ENCODE data around the gene TMEM119. TPM values are rescaled to one million over a fixed set of nuclear protein-coding genes. Genes with fewer than 3 reads are reported as not detected.
"Not testable (repeated sequence)": the region's sequence is repeated elsewhere in the genome, so short reads cannot be mapped to it uniquely, and the experiment has no call there.

TMEM119 gene
- total RNA-seq, 1 donor from 2014 or later, result 27.2 TPM

- no peaks in the 10 kb centered on the region for H3K9me3 Mint-ChIP-seq
- peak overlapping the region; percentile 100 for H3K4me3 Mint-ChIP-seq
- H3K4me1 Mint-ChIP-seq (ENCODE audit: unreplicated experiment), result peaks cover 12% of the 10 kb centered on the region
- TF ChIP-seq, protein P1, sequence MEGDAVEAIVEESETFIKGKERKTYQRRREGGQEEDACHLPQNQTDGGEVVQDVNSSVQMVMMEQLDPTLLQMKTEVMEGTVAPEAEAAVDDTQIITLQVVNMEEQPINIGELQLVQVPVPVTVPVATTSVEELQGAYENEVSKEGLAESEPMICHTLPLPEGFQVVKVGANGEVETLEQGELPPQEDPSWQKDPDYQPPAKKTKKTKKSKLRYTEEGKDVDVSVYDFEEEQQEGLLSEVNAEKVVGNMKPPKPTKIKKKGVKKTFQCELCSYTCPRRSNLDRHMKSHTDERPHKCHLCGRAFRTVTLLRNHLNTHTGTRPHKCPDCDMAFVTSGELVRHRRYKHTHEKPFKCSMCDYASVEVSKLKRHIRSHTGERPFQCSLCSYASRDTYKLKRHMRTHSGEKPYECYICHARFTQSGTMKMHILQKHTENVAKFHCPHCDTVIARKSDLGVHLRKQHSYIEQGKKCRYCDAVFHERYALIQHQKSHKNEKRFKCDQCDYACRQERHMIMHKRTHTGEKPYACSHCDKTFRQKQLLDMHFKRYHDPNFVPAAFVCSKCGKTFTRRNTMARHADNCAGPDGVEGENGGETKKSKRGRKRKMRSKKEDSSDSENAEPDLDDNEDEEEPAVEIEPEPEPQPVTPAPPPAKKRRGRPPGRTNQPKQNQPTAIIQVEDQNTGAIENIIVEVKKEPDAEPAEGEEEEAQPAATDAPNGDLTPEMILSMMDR (conservative IDR thresholded peaks at IDR 0.05), result no peak
- H3K36me3 Mint-ChIP-seq, result no peaks in the 10 kb centered on the region
- DNase-seq (ENCODE audit: extremely low spot score, unreplicated experiment), result no peak
- peak overlapping the region; percentile 100 for H3K27ac Mint-ChIP-seq
- no peaks in the 10 kb centered on the region for H3K27me3 Mint-ChIP-seq
Measured at GRCh38 chr12:108560321-108560721, 37.6 kb downstream of the TMEM119 start.

- no peaks in the 10 kb centered on the region for H3K27me3 Mint-ChIP-seq
- no peaks in the 10 kb centered on the region for H3K9me3 Mint-ChIP-seq
- TF ChIP-seq, protein P1 (conservative IDR thresholded peaks at IDR 0.05), result no peak
- H3K27ac Mint-ChIP-seq, result peak overlapping the region; percentile 100
- H3K4me1 Mint-ChIP-seq (ENCODE audit: unreplicated experiment), result peaks cover 15% of the 10 kb centered on the region
- DNase-seq (ENCODE audit: extremely low spot score, unreplicated experiment), result no peak
- peak overlapping the region; percentile 100 for H3K4me3 Mint-ChIP-seq
- peaks cover 3% of the 10 kb centered on the region for H3K36me3 Mint-ChIP-seq
Measured at GRCh38 chr12:108559748-108560147, 38.1 kb downstream of the TMEM119 start.

DNA sequence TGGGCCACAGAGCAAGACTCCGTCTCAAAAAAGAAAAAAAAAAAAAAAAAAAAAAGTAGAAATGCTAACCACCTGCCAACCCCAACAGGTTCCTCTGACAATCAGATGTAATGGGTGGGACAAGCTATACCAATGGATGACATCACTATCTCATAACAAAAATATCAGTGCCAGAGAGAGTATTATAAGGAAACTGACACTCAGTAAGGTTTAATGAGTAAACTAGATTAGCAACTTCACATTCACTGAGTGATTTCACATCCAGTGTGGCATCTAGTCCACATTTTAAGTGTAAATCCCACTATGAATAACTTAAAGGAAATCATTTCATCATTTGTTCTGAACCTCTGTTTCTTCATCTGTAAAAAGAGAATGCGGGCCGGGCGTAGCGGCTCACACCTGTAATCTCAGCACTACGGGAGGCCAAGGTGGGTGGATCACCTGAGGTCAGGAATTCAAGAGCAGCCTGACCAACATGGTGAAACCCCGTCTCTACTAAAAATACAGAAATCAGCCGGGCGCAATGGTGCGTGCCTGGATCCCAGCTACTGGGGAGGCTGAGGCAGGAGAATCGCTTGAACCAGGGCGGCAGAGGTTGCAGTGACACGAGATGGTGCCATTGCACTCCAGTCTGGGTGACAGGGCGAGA lies 38.8 kb downstream of the TMEM119 start:
- Mint-ChIP-seq H3K27ac (peak overlapping the region; percentile 72), H3K27me3 (no peaks in the 10 kb centered on the region), H3K4me3 (peak overlapping the region; percentile 100), H3K9me3 (no peaks in the 10 kb centered on the region), H3K36me3 (peaks cover 5% of the 10 kb centered on the region), H3K4me1 (ENCODE audit: unreplicated experiment) (peaks cover 17% of the 10 kb centered on the region)
- no peak for DNase-seq (ENCODE audit: extremely low spot score, unreplicated experiment)
- TF ChIP-seq, protein P1 (conservative IDR thresholded peaks at IDR 0.05), result no peak

- not testable (repeated sequence) for H3K36me3 Mint-ChIP-seq; H3K9me3 Mint-ChIP-seq; H3K27me3 Mint-ChIP-seq; H3K27ac Mint-ChIP-seq; DNase-seq (ENCODE audit: extremely low spot score, unreplicated experiment); H3K4me3 Mint-ChIP-seq
- H3K4me1 Mint-ChIP-seq (ENCODE audit: unreplicated experiment), result peaks cover 17% of the 10 kb centered on the region
Measured at GRCh38 chr12:108555383-108555782, 42.5 kb downstream of the TMEM119 start.

- Mint-ChIP-seq H3K27me3 (no peaks in the 10 kb centered on the region), H3K27ac (no peak overlapping the region), H3K36me3 (peaks cover 8% of the 10 kb centered on the region), H3K9me3 (no peaks in the 10 kb centered on the region), H3K4me1 (ENCODE audit: unreplicated experiment) (peaks cover 10% of the 10 kb centered on the region), H3K4me3 (no peak overlapping the region)
- no peak for DNase-seq (ENCODE audit: extremely low spot score, unreplicated experiment)
- TF ChIP-seq, protein P1 (conservative IDR thresholded peaks at IDR 0.05), result no peak
Measured at GRCh38 chr12:108553799-108554198, 44.1 kb downstream of the TMEM119 start.

DNA sequence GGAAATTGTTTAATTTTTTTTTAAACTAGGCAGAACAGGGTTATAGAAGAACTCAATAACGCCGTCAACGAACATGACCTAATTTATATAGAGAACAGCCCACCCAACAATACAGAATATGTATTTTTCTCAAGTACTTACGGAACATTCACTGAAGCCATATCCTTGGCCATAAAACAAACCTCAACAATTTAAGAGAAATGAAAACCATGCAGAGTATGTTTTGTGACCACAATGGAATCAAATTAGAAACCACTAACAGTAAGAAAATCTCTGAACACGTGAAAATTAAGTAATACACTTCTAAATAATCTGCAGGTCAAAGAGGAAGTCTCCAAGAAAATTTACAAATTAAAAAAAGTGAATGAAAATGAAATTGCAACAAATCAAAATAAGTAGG lies 46.3 kb downstream of the TMEM119 start:
- TF ChIP-seq, protein P1 (conservative IDR thresholded peaks at IDR 0.05), result no peak
- no peak overlapping the region for H3K4me3 Mint-ChIP-seq
- H3K27ac Mint-ChIP-seq, result no peak overlapping the region
- no peak for DNase-seq (ENCODE audit: extremely low spot score, unreplicated experiment)
- no peaks in the 10 kb centered on the region for H3K27me3 Mint-ChIP-seq
- H3K9me3 Mint-ChIP-seq, result no peaks in the 10 kb centered on the region
- peaks cover 8% of the 10 kb centered on the region for H3K4me1 Mint-ChIP-seq (ENCODE audit: unreplicated experiment)
- peaks cover 21% of the 10 kb centered on the region for H3K36me3 Mint-ChIP-seq

All from type B pancreatic cell (in vitro differentiated cells).